ENCODE measurements around the gene DPP10.

GRCh38 chr2:114457956-114458355 lies 15.5 kb downstream of the DPP10 start:
- TF ChIP-seq, protein P1, sequence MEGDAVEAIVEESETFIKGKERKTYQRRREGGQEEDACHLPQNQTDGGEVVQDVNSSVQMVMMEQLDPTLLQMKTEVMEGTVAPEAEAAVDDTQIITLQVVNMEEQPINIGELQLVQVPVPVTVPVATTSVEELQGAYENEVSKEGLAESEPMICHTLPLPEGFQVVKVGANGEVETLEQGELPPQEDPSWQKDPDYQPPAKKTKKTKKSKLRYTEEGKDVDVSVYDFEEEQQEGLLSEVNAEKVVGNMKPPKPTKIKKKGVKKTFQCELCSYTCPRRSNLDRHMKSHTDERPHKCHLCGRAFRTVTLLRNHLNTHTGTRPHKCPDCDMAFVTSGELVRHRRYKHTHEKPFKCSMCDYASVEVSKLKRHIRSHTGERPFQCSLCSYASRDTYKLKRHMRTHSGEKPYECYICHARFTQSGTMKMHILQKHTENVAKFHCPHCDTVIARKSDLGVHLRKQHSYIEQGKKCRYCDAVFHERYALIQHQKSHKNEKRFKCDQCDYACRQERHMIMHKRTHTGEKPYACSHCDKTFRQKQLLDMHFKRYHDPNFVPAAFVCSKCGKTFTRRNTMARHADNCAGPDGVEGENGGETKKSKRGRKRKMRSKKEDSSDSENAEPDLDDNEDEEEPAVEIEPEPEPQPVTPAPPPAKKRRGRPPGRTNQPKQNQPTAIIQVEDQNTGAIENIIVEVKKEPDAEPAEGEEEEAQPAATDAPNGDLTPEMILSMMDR (IDR thresholded peaks at IDR 0.05; ENCODE audit: borderline replicate concordance, extremely low read depth, low read length, poor library complexity, severe bottlenecking) = no peak
- no peak for TF ChIP-seq EZH2 (IDR thresholded peaks at IDR 0.05; ENCODE audit: borderline replicate concordance, low read depth, low read length, severe bottlenecking)

Data from DND-41 (cell line).